ENCODE measurements around the gene LRP1.

LRP1 gene

DNA sequence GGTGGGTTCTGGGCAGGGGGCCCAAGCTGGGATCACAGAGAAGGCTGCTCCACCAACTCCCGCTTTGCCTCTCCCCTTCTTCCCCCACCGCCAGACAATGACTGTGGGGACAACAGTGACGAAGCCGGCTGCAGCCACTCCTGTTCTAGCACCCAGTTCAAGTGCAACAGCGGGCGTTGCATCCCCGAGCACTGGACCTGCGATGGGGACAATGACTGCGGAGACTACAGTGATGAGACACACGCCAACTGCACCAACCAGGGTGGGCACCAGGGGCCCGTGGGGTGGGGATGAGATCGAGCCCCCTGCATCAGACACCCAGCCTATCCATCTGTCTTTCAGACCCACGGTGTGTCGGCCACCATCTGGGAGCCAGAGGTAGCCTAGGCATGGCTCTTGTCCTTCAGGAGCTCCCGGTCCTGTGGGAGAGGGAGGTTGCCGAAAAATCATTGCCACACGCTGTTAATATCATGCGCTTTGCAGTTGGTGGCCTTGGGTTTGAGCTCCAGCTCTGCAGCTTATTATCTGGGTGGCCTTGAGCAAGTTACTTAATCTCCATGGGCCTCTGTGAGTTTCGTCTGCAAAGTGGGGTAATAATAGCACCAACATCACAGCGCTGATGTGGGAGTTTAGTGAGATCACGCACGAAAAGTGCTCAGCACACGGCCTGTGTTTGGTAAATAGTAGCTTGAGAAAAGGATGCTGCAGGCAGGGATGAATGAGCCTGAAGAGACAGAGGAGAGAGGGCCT lies 40.9 kb downstream of the LRP1 start:
- Histone ChIP-seq H3K79me2 (ENCODE audit: control insufficient read depth, low read length) (no peaks in the 10 kb centered on the region), H3K27me3 (ENCODE audit: control insufficient read depth, low read length) (no peaks in the 10 kb centered on the region), H3F3A (ENCODE audit: control insufficient read depth, insufficient read depth) (no peaks in the 10 kb centered on the region), H3K4me2 (ENCODE audit: low read length) (no peak overlapping the region; the same call in 1 of the 2 replicates), H3K36me3 (ENCODE audit: control insufficient read depth, low read length) (no peaks in the 10 kb centered on the region), H4K20me1 (ENCODE audit: control insufficient read depth, insufficient read depth, low read depth, low read length) (no peaks in the 10 kb centered on the region), H3K9me3 (ENCODE audit: control insufficient read depth, insufficient read depth, low read length) (no peaks in the 10 kb centered on the region), H3K9me2 (replicated peaks; ENCODE audit: control insufficient read depth, low read length) (no peaks in the 10 kb centered on the region), H3K4me3 (ENCODE audit: low read length) (no peak overlapping the region), H3K27ac (ENCODE audit: low read depth, low read length) (no peak overlapping the region), H3K4me1 (ENCODE audit: control insufficient read depth, low read length) (peaks cover 23% of the 10 kb centered on the region)
- TF ChIP-seq, protein P1, sequence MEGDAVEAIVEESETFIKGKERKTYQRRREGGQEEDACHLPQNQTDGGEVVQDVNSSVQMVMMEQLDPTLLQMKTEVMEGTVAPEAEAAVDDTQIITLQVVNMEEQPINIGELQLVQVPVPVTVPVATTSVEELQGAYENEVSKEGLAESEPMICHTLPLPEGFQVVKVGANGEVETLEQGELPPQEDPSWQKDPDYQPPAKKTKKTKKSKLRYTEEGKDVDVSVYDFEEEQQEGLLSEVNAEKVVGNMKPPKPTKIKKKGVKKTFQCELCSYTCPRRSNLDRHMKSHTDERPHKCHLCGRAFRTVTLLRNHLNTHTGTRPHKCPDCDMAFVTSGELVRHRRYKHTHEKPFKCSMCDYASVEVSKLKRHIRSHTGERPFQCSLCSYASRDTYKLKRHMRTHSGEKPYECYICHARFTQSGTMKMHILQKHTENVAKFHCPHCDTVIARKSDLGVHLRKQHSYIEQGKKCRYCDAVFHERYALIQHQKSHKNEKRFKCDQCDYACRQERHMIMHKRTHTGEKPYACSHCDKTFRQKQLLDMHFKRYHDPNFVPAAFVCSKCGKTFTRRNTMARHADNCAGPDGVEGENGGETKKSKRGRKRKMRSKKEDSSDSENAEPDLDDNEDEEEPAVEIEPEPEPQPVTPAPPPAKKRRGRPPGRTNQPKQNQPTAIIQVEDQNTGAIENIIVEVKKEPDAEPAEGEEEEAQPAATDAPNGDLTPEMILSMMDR (IDR thresholded peaks at IDR 0.05; ENCODE audit: low read depth, low read length, poor library complexity, severe bottlenecking), result no peak
- TF ChIP-seq EZH2phosphoT487 (IDR thresholded peaks at IDR 0.05; ENCODE audit: borderline replicate concordance, low read length), result no peak

DNA sequence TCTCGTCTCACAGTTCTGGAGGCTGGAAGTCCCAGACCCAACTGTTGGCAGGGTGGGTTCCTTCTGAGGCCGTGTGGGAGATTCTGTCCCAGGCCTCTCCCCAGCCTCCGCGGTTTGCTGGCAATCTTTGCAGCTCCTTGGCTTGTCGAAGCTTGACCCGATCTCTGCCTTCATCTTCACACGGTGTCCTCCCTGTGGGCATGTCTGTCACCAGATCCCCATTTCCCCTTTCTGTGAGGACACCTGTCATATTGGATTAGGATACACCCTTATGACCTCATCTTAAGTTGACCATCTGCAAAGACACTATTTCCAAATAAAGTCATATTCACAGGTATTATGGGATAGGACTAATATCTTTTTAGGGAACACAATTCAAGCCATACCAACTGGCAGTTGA lies 41.7 kb downstream of the LRP1 start:
- Histone ChIP-seq H3F3A (ENCODE audit: control insufficient read depth, insufficient read depth) (no peaks in the 10 kb centered on the region), H3K4me2 (ENCODE audit: low read length) (no peak overlapping the region), H3K4me1 (ENCODE audit: control insufficient read depth, low read length) (peaks cover 23% of the 10 kb centered on the region), H3K9me3 (ENCODE audit: control insufficient read depth, insufficient read depth, low read length) (no peaks in the 10 kb centered on the region), H3K27ac (ENCODE audit: low read depth, low read length) (no peak overlapping the region), H4K20me1 (ENCODE audit: control insufficient read depth, insufficient read depth, low read depth, low read length) (no peaks in the 10 kb centered on the region), H3K36me3 (ENCODE audit: control insufficient read depth, low read length) (no peaks in the 10 kb centered on the region), H3K4me3 (ENCODE audit: low read length) (no peak overlapping the region), H3K79me2 (ENCODE audit: control insufficient read depth, low read length) (no peaks in the 10 kb centered on the region), H3K9me2 (replicated peaks; ENCODE audit: control insufficient read depth, low read length) (no peaks in the 10 kb centered on the region), H3K27me3 (ENCODE audit: control insufficient read depth, low read length) (no peaks in the 10 kb centered on the region)
- TF ChIP-seq EZH2phosphoT487 (IDR thresholded peaks at IDR 0.05; ENCODE audit: borderline replicate concordance, low read length), result no peak
- TF ChIP-seq, protein P1 (IDR thresholded peaks at IDR 0.05; ENCODE audit: low read depth, low read length, poor library complexity, severe bottlenecking), result no peak

DNA sequence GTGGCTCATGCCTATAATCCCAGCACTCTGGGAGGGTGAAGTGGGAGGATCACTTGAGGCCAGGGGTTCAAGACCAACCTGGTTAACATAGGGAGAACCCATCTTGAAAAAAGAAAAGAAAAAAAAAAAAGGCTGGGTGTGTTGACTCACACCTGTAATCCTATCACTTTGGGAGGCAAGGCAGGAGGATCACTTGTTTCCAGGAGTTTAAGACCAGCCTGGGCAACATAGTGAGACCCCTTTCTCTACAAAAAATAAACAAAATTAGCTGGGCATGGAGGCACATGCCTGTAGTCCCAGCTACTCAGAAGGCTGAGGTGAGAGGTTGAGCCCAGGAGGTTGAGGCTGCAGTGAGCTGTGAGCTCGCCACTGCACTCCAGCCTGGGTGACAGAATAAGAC lies 42.1 kb downstream of the LRP1 start:
- TF ChIP-seq EZH2phosphoT487 (IDR thresholded peaks at IDR 0.05; ENCODE audit: borderline replicate concordance, low read length), result no peak
- TF ChIP-seq, protein P1 (IDR thresholded peaks at IDR 0.05; ENCODE audit: low read depth, low read length, poor library complexity, severe bottlenecking), result no peak
- Histone ChIP-seq H3F3A (ENCODE audit: control insufficient read depth, insufficient read depth) (no peaks in the 10 kb centered on the region), H3K36me3 (ENCODE audit: control insufficient read depth, low read length) (no peaks in the 10 kb centered on the region), H3K9me2 (replicated peaks; ENCODE audit: control insufficient read depth, low read length) (no peaks in the 10 kb centered on the region), H3K9me3 (ENCODE audit: control insufficient read depth, insufficient read depth, low read length) (no peaks in the 10 kb centered on the region), H3K4me3 (ENCODE audit: low read length) (no peak overlapping the region), H3K4me1 (ENCODE audit: control insufficient read depth, low read length) (peaks cover 23% of the 10 kb centered on the region), H4K20me1 (ENCODE audit: control insufficient read depth, insufficient read depth, low read depth, low read length) (no peaks in the 10 kb centered on the region), H3K27me3 (ENCODE audit: control insufficient read depth, low read length) (no peaks in the 10 kb centered on the region), H3K4me2 (ENCODE audit: low read length) (no peak overlapping the region), H3K79me2 (ENCODE audit: control insufficient read depth, low read length) (no peaks in the 10 kb centered on the region), H3K27ac (ENCODE audit: low read depth, low read length) (no peak overlapping the region)

Data from DOHH2 (cell line).